Endodermal cell (in vitro differentiated cells): ENCODE measurements around the gene PDYN. TPM values are rescaled to one million over a fixed set of nuclear protein-coding genes. Genes with fewer than 3 reads are reported as not detected.

Source experiments
- DNase-seq: peaks from one replicate; pipeline ENCODE4 v3.0.0-alpha.2; 2017
- H3K27ac ChIP-seq: 2 replicates; pipeline ENCODE4 v1.5.1; 2013; ENCODE audit warnings: mild to moderate bottlenecking, low read depth, low read length, moderate library complexity
- H3K27me3 ChIP-seq: 2 replicates; pipeline ENCODE4 v1.6.1; 2013; ENCODE audit warnings: mild to moderate bottlenecking, low read length, moderate library complexity; ENCODE audit not compliant: insufficient read depth, control insufficient read depth, poor library complexity, severe bottlenecking
- H3K36me3 ChIP-seq: 2 replicates; pipeline ENCODE4 v1.7.0; 2013; ENCODE audit warnings: mild to moderate bottlenecking, low read length, moderate library complexity; ENCODE audit not compliant: control insufficient read depth, insufficient read depth
- H3K4me1 ChIP-seq: one replicate; pipeline ENCODE4 v1.7.0; 2013; ENCODE audit warnings: low read length; ENCODE audit not compliant: control insufficient read depth, insufficient read depth
- H3K4me3 ChIP-seq: 2 replicates; pipeline ENCODE4 v1.5.1; 2013; ENCODE audit warnings: mild to moderate bottlenecking, low read length, moderate library complexity
- H3K9ac ChIP-seq: 2 replicates; pipeline ENCODE4 v1.6.1; 2013; ENCODE audit warnings: mild to moderate bottlenecking, low read length, moderate library complexity; ENCODE audit not compliant: poor library complexity, severe bottlenecking; ENCODE audit errors: extremely low read depth
- H3K9me3 ChIP-seq: 2 replicates; pipeline ENCODE4 v1.6.1; 2013; ENCODE audit warnings: mild to moderate bottlenecking, low read length, moderate library complexity; ENCODE audit not compliant: control insufficient read depth
- H3K27ac Mint-ChIP-seq: 2 replicates; pipeline ENCODE4 v1.8.0; 2020; ENCODE audit warnings: mixed read lengths
- H3K27me3 Mint-ChIP-seq: 2 replicates; pipeline ENCODE4 v1.8.0; 2021; ENCODE audit warnings: mild to moderate bottlenecking, mixed read lengths; ENCODE audit not compliant: insufficient read depth
- H3K36me3 Mint-ChIP-seq: 2 replicates; pipeline ENCODE4 v1.8.0; 2020; ENCODE audit warnings: low read depth, mixed read lengths
- H3K4me1 Mint-ChIP-seq: 2 replicates; pipeline ENCODE4 v1.8.0; 2020; ENCODE audit warnings: mixed read lengths
- H3K4me3 Mint-ChIP-seq: 2 replicates; pipeline ENCODE4 v1.8.0; 2020; ENCODE audit warnings: mild to moderate bottlenecking, moderate library complexity, mixed read lengths
- H3K9me3 Mint-ChIP-seq: 2 replicates; pipeline ENCODE4 v1.8.0; 2020; ENCODE audit warnings: mild to moderate bottlenecking, mixed read lengths
- CTCF ChIP-seq: fragments of 200-600 bp; sonication (generic); conservative IDR thresholded peaks from 2 replicates; pipeline ENCODE4 v1.5.0; 2021; ENCODE audit warnings: antibody characterized with exemption, mild to moderate bottlenecking
- WGBS, 2 experiments: methylation state at CpG; one replicate each; pipeline versions ENCODE4 v1.1.5 to v1.1.7; 2013; ENCODE audit warnings: missing lambda C conversion rate in 2 of 2, mixed read lengths in 1 of 2; ENCODE audit not compliant: insufficient coverage in 1 of 2, insufficient read length in 1 of 2; 5-methylcytosine and 5-hydroxymethylcytosine counted together
- total RNA-seq, 2 donors: library from RNA; stranded (reverse); fragmentation: NEBNext Ultra II Directional in 1 of 2; extraction: Animal tissue kit (Norgen Biotek cat#: 25700) in 1 of 2; gene quantifications; 2 replicates in 1 of 2; 3 replicates in 1 of 2; pipeline ENCODE4 v1.2.1, GENCODE V29; 2021

PDYN gene
- total RNA-seq, 2 donors from 2014 or later: 0.51 to 0.71 TPM

- no peaks in the 10 kb centered on the region for H3K9me3 Mint-ChIP-seq
- Histone ChIP-seq H3K4me3 (peak overlapping the region; percentile 70), H3K4me1 (peaks cover 8% of the 10 kb centered on the region), H3K9ac (no peak overlapping the region), H3K27me3 (peaks cover 27% of the 10 kb centered on the region), H3K27ac (no peak overlapping the region), H3K36me3 (no peaks in the 10 kb centered on the region), H3K9me3 (no peaks in the 10 kb centered on the region)
- 8 to 9% methylated on average over 16 to 39 of the region's 39 CpGs for WGBS, 2 experiments
- peak overlapping the region; percentile 56 for H3K4me3 Mint-ChIP-seq
- H3K36me3 Mint-ChIP-seq: no peaks in the 10 kb centered on the region
- H3K4me1 Mint-ChIP-seq: peaks cover 19% of the 10 kb centered on the region
- peak; percentile 94 for DNase-seq
- peaks cover 53% of the 10 kb centered on the region for H3K27me3 Mint-ChIP-seq
- peak overlapping the region; percentile 16 for H3K27ac Mint-ChIP-seq
- no peak for TF ChIP-seq CTCF
These were observed 46.9 kb downstream of the PDYN start for GRCh38 chr20:1946762-1947534.

GRCh38 chr20:1946442-1946761 is 47.5 kb downstream of the PDYN start:
- no peaks in the 10 kb centered on the region for H3K36me3 Mint-ChIP-seq
- Histone ChIP-seq H3K9ac (no peak overlapping the region), H3K9me3 (no peaks in the 10 kb centered on the region), H3K4me1 (peaks cover 8% of the 10 kb centered on the region), H3K4me3 (peak overlapping the region; percentile 70), H3K27ac (no peak overlapping the region), H3K27me3 (peaks cover 27% of the 10 kb centered on the region), H3K36me3 (no peaks in the 10 kb centered on the region)
- 61 to 64% methylated on average over 5 to 7 of the region's 7 CpGs for WGBS, 2 experiments
- peaks cover 15% of the 10 kb centered on the region for H3K4me1 Mint-ChIP-seq
- peaks cover 53% of the 10 kb centered on the region for H3K27me3 Mint-ChIP-seq
- peak overlapping the region; percentile 16 for H3K27ac Mint-ChIP-seq
- H3K4me3 Mint-ChIP-seq: peak overlapping the region; percentile 56
- no peaks in the 10 kb centered on the region for H3K9me3 Mint-ChIP-seq
- no peak for TF ChIP-seq CTCF
- no peak for DNase-seq

GRCh38 chr20:1945660-1946059 is 48.2 kb downstream of the PDYN start:
- no peak for TF ChIP-seq CTCF
- no peaks in the 10 kb centered on the region for H3K36me3 ChIP-seq
- H3K4me3 ChIP-seq: no peak overlapping the region
- Mint-ChIP-seq H3K36me3 (no peaks in the 10 kb centered on the region), H3K4me1 (peaks cover 10% of the 10 kb centered on the region), H3K27me3 (peaks cover 55% of the 10 kb centered on the region), H3K27ac (no peak overlapping the region), H3K4me3 (no peak overlapping the region), H3K9me3 (no peaks in the 10 kb centered on the region)
- H3K9me3 ChIP-seq: no peaks in the 10 kb centered on the region
- peaks cover 2% of the 10 kb centered on the region for H3K4me1 ChIP-seq
- WGBS, 2 experiments: 85 to 97% methylated on average over 4 to 7 of the region's 7 CpGs
- H3K27me3 ChIP-seq: peaks cover 27% of the 10 kb centered on the region
- no peak overlapping the region for H3K27ac ChIP-seq
- DNase-seq: no peak
- H3K9ac ChIP-seq: no peak overlapping the region
